GM12878 (cell line): ENCODE results near the gene FEM1B. TPM values are rescaled to one million over a fixed set of nuclear protein-coding genes. Genes with fewer than 3 reads are reported as not detected.

Experiments used
- ATAC-seq: fragments of 200-7000 bp; cut with Tn5 transposase; 3 replicates; pipeline ENCODE4 v1.9.1; 2020; ENCODE audit warnings: mild to moderate bottlenecking, moderate library complexity
- BruUV-seq: library from RNA; stranded (reverse); fragments of 400-500 nt; replicated peaks from 2 replicates; lab custom pipeline; 2021; lab: Mats Ljungman, UMichigan
- CTCF ChIA-PET: fragments of 300-600 bp; sonication (Branson Sonifier 250); formaldehyde crosslinking; extraction: SDS; loops from one replicate; lab custom pipeline; 2021; ENCODE audit warnings: inconsistent platforms; lab: Yijun Ruan, JAX
- POLR2A ChIA-PET: fragments of 350-600 bp; formaldehyde crosslinking; extraction: SDS; loops from one replicate; lab custom pipeline; 2021; ENCODE audit warnings: inconsistent platforms; lab: Charles Lee
- RAD21 ChIA-PET: fragments of 300-600 bp; sonication (Branson Sonifier 250); formaldehyde crosslinking; loops from one replicate; lab custom pipeline; 2023; ENCODE audit warnings: antibody characterized with exemption; ENCODE audit not compliant: unreplicated experiment; lab: Charles Lee
- SMC1A ChIA-PET: fragments of 300-600 bp; sonication (Branson Sonifier 250); formaldehyde crosslinking; loops from one replicate; lab custom pipeline; 2023; ENCODE audit not compliant: unreplicated experiment, uncharacterized antibody; lab: Charles Lee
- DNase-seq: peaks from one replicate; pipeline ENCODE4 v3.0.0-alpha.2; 2011; ENCODE audit warnings: low read depth, low spot score
- FAIRE-seq: peaks from 3 replicates; lab custom pipeline; 2011; peaks lifted over from hg19 to GRCh38; lab: Jason Lieb, UNC
- H2AFZ ChIP-seq: 2 replicates; pipeline ENCODE4 v1.6.0; 2011; ENCODE audit warnings: low read depth, low read length, control low read depth; ENCODE audit not compliant: control insufficient read depth
- H3K27ac ChIP-seq: 2 replicates; pipeline ENCODE4 v1.5.1; 2011; ENCODE audit warnings: control low read depth; ENCODE audit not compliant: control insufficient read depth, insufficient read depth
- H3K27me3 ChIP-seq, 2 experiments: replicated peaks in 1 of 2; 2 replicates each; pipeline versions ENCODE4 v1.6.0 to v1.6.1; 2011; ENCODE audit warnings: low read length in 1 of 2; ENCODE audit not compliant: control insufficient read depth in 2 of 2, insufficient read depth in 2 of 2
- H3K36me3 ChIP-seq, 2 experiments: 2 replicates each; pipeline ENCODE4 v1.5.1; 2011; ENCODE audit warnings: low read length in 1 of 2; ENCODE audit not compliant: control insufficient read depth in 2 of 2, insufficient read depth in 2 of 2
- H3K4me1 ChIP-seq: 2 replicates; pipeline ENCODE4 v1.6.1; 2011; ENCODE audit warnings: mild to moderate bottlenecking, low read length, moderate library complexity, mixed read lengths; ENCODE audit not compliant: control insufficient read depth, insufficient read depth
- H3K4me2 ChIP-seq: 2 replicates; pipeline ENCODE4 v1.6.0; 2011; ENCODE audit warnings: control low read depth; ENCODE audit not compliant: control insufficient read depth, insufficient read depth
- H3K4me3 ChIP-seq: fragments of 200-600 bp; sonication (generic); 2 replicates; pipeline ENCODE4 v1.5.1; 2016
- H3K79me2 ChIP-seq: 2 replicates; pipeline ENCODE4 v1.6.0; 2011; ENCODE audit warnings: low read length; ENCODE audit not compliant: control insufficient read depth, insufficient read depth
- H3K9ac ChIP-seq: 2 replicates; pipeline ENCODE4 v1.8.0; 2011; ENCODE audit warnings: low read length, control low read depth, mixed read lengths; ENCODE audit not compliant: control insufficient read depth, insufficient read depth
- H3K9me3 ChIP-seq: replicated peaks from 3 replicates; pipeline ENCODE4 v1.5.1; 2011; ENCODE audit warnings: mild to moderate bottlenecking, low read length; ENCODE audit not compliant: control insufficient read depth, insufficient read depth
- H4K20me1 ChIP-seq: 2 replicates; pipeline ENCODE4 v1.6.0; 2011; ENCODE audit not compliant: control insufficient read depth, insufficient read depth
- ATF7 ChIP-seq: fragments of 450-650 bp; IDR thresholded peaks from 2 replicates; pipeline ENCODE4 v1.6.1; 2016; ENCODE audit warnings: low read depth, mild to moderate bottlenecking
- DPF2 ChIP-seq: fragments of 450-650 bp; IDR thresholded peaks from 2 replicates; pipeline ENCODE4 v1.6.1; 2017; ENCODE audit warnings: mild to moderate bottlenecking
- SPI1 ChIP-seq: IDR thresholded peaks from 2 replicates; pipeline ENCODE4 v1.6.1; 2011; ENCODE audit warnings: low read depth, mild to moderate bottlenecking, low read length, moderate library complexity, borderline replicate concordance; ENCODE audit not compliant: insufficient read depth
- ZBED1 ChIP-seq: IDR thresholded peaks from 2 replicates; pipeline ENCODE4 v1.6.1; 2016; ENCODE audit warnings: borderline replicate concordance
- ZBTB40 ChIP-seq: fragments of 450-650 bp; IDR thresholded peaks from 2 replicates; pipeline ENCODE4 v1.6.1; 2016; ENCODE audit warnings: mild to moderate bottlenecking, moderate library complexity, borderline replicate concordance
- ZNF622 ChIP-seq: fragments of 450-650 bp; IDR thresholded peaks from 2 replicates; pipeline ENCODE4 v1.6.1; 2017; ENCODE audit warnings: mild to moderate bottlenecking, inconsistent platforms
- whole genome bisulfite sequencing: methylation state at CpG from one replicate; pipeline ENCODE4 v1.1.6; 2016; ENCODE audit warnings: low lambda C conversion rate; ENCODE audit not compliant: insufficient replicate concordance, insufficient coverage; ENCODE audit errors: missing lambda C conversion rate; 5-methylcytosine and 5-hydroxymethylcytosine counted together
- in situ Hi-C: fragments of 300-500 bp; cut with MboI; formaldehyde crosslinking; loops from 9 replicates; pipeline ENCODE4 v1.14.3; 2018; ENCODE audit warnings: mixed read lengths
- intact Hi-C: fragments of 100-400 bp; cut with micrococcal nuclease; formaldehyde crosslinking; loops from one replicate; pipeline ENCODE4 v1.14.2; 2022; ENCODE audit not compliant: unreplicated experiment
- polyA plus RNA-seq, 11 experiments: library from polyadenylated mRNA; depleted of rRNA in 4 of 11; unstranded in 6 of 11; stranded (reverse) in 5 of 11; fragments of >200 nt; fragmentation: Nextera tagmentation in 4 of 11; fragmentation: Illumina TruSeq in 1 of 11; extraction: Ambion mirVana in 4 of 11; extraction: Trizol in 1 of 11; gene quantifications; 1 replicate in 1 of 11; 2 replicates in 10 of 11; pipeline versions ENCODE4 v1.2.1 to v1.2.3, GENCODE V29; 2011 to 2016; ENCODE audit warnings: inconsistent platforms in 2 of 11, missing spikeins in 2 of 11, low read depth in 1 of 11
- total RNA-seq, 4 experiments: library from RNA; depleted of rRNA in 3 of 4; stranded (reverse); fragments of >200 nt in 3 of 4; fragmentation: Illumina TruSeq in 1 of 4; extraction: Trizol in 1 of 4; gene quantifications; 2 replicates each; pipeline versions ENCODE4 v1.2.1 to v1.2.3, GENCODE V29; 2013 to 2021

Gene FEM1B
- total and polyA plus RNA-seq, 10 of the 15 experiments (the other 5 are each of a cell fraction or from before 2014, with no cell fraction given) = 5.5 to 61.1 (median 18.2) TPM

GRCh38 chr15:68330901-68331300, 53.4 kb downstream of the FEM1B start:
- Histone ChIP-seq H3K79me2 (no peaks in the 10 kb centered on the region), H3K27ac (no peak overlapping the region), H3K36me3 (no peaks in the 10 kb centered on the region), H3K9ac (no peak overlapping the region), H4K20me1 (no peaks in the 10 kb centered on the region), H3K4me3 (no peak overlapping the region), H3K27me3 (peaks cover 0 to 7% of the 10 kb centered on the region in 2 experiments; a peak in 1 of 4 replicates), H3K9me3 (no peaks in the 10 kb centered on the region), H3K4me1 (no peaks in the 10 kb centered on the region), H2AFZ (no peak overlapping the region), H3K4me2 (no peak overlapping the region)
- FAIRE-seq (no peak), ATAC-seq (no peak), DNase-seq (no peak)
- intact Hi-C loops = no loop called here
- BruUV-seq = no TSS peak
- in situ Hi-C loops = no loop called here
- WGBS = 44% methylated on average over 10 of the region's 10 CpGs
- RAD21 ChIA-PET = no interaction called here
- SMC1A ChIA-PET = no interaction called here
- CTCF ChIA-PET = no interaction called here
- POLR2A ChIA-PET = no interaction called here
- TF ChIP-seq DPF2 (no peak), ZBTB40 (no peak), ZNF622 (no peak), ZBED1 (no peak), ATF7 (no peak), SPI1 (no peak)
